Hepatocyte (in vitro differentiated cells): ENCODE data around the gene UPF1. TPM values are rescaled to one million over a fixed set of nuclear protein-coding genes. Genes with fewer than 3 reads are reported as not detected.
A peak's percentile ranks its signal among the peaks of the same experiment; 100 is the strongest.

Source experiments
- DNase-seq: peaks from one replicate; pipeline ENCODE4 v3.0.0-alpha.2; 2016; ENCODE audit warnings: low spot score
- H2AFZ ChIP-seq: fragments of 200-600 bp; sonication (generic); 2 replicates; pipeline ENCODE4 v1.6.0; 2016; ENCODE audit warnings: antibody characterized with exemption, mild to moderate bottlenecking
- H3K27ac ChIP-seq: fragments of 200-600 bp; sonication (generic); 2 replicates; pipeline ENCODE4 v1.5.1; 2016; ENCODE audit warnings: mild to moderate bottlenecking
- H3K27me3 ChIP-seq: fragments of 200-600 bp; sonication (generic); 2 replicates; pipeline ENCODE4 v1.6.1; 2016
- H3K36me3 ChIP-seq: fragments of 200-600 bp; sonication (generic); replicated peaks from 2 replicates; pipeline ENCODE4 v1.5.1; 2016; ENCODE audit warnings: low read depth; ENCODE audit not compliant: insufficient read depth
- H3K4me1 ChIP-seq: fragments of 200-600 bp; sonication (generic); 2 replicates; pipeline ENCODE4 v1.5.1; 2016; ENCODE audit warnings: mild to moderate bottlenecking, moderate library complexity; ENCODE audit not compliant: insufficient read depth
- H3K4me2 ChIP-seq: fragments of 200-600 bp; sonication (generic); 2 replicates; pipeline ENCODE4 v1.6.0; 2016
- H3K4me3 ChIP-seq: fragments of 200-600 bp; sonication (generic); 2 replicates; pipeline ENCODE4 v1.5.1; 2016; ENCODE audit warnings: mild to moderate bottlenecking
- H3K79me2 ChIP-seq: fragments of 200-600 bp; sonication (generic); 2 replicates; pipeline ENCODE4 v1.6.0; 2017; ENCODE audit warnings: mild to moderate bottlenecking
- H3K9me2 ChIP-seq: fragments of 200-600 bp; sonication (generic); replicated peaks from 2 replicates; pipeline ENCODE4 v1.6.0; 2017; ENCODE audit warnings: mild to moderate bottlenecking; ENCODE audit not compliant: insufficient read depth
- H3K9me3 ChIP-seq: fragments of 200-600 bp; sonication (generic); 2 replicates; pipeline ENCODE4 v1.5.1; 2016; ENCODE audit warnings: low read depth, mild to moderate bottlenecking
- H4K20me1 ChIP-seq: fragments of 200-600 bp; sonication (generic); 2 replicates; pipeline ENCODE4 v1.6.0; 2016; ENCODE audit warnings: mild to moderate bottlenecking; ENCODE audit not compliant: insufficient read depth, poor library complexity, severe bottlenecking
- CTCF ChIP-seq: fragments of 200-600 bp; sonication (generic); IDR thresholded peaks from 2 replicates; pipeline ENCODE4 v1.5.1; 2016; ENCODE audit warnings: antibody characterized with exemption, mild to moderate bottlenecking; ENCODE audit not compliant: poor library complexity
- EZH2 ChIP-seq: fragments of 200-600 bp; sonication (generic); IDR thresholded peaks from 2 replicates; pipeline ENCODE4 v1.6.1; 2016; ENCODE audit warnings: antibody characterized with exemption, mild to moderate bottlenecking, borderline replicate concordance
- EZH2phosphoT487 ChIP-seq: fragments of 200-600 bp; sonication (generic); IDR thresholded peaks from one replicate; pipeline ENCODE4 v1.6.1; 2018; ENCODE audit warnings: antibody characterized with exemption, mild to moderate bottlenecking, low read depth, moderate library complexity; ENCODE audit not compliant: unreplicated experiment, severe bottlenecking
- WGBS: methylation state at CpG from one replicate; pipeline ENCODE4 v1.1.6; 2016; ENCODE audit warnings: low lambda C conversion rate; ENCODE audit errors: missing lambda C conversion rate; 5-methylcytosine and 5-hydroxymethylcytosine counted together
- polyA plus RNA-seq: library from polyadenylated mRNA; unstranded; fragments of >200 nt; fragmentation: Nextera tagmentation; extraction: Ambion mirVana; gene quantifications from 2 replicates; pipeline ENCODE4 v1.2.1, GENCODE V29; 2016
- total RNA-seq: library from RNA; depleted of rRNA; stranded (reverse); fragments of >200 nt; gene quantifications from 2 replicates; pipeline ENCODE4 v1.2.3, GENCODE V29; 2014

Gene UPF1
- total and polyA plus RNA-seq, 2 experiments from 2014 or later = 27.0 to 47.2 TPM

- no peak overlapping the region for H3K4me2 ChIP-seq
- H3K27me3 ChIP-seq = peaks cover 39% of the 10 kb centered on the region
- DNase-seq = no peak
- H3K36me3 ChIP-seq = no peaks in the 10 kb centered on the region
- TF ChIP-seq EZH2phosphoT487 = no peak
- TF ChIP-seq CTCF = no peak
- no peak for TF ChIP-seq EZH2
- H3K9me2 ChIP-seq = no peaks in the 10 kb centered on the region
- H2AFZ ChIP-seq = no peak overlapping the region
- no peaks in the 10 kb centered on the region for H3K79me2 ChIP-seq
- H3K9me3 ChIP-seq = no peaks in the 10 kb centered on the region
- H3K4me3 ChIP-seq = no peak overlapping the region
- H3K27ac ChIP-seq = no peak overlapping the region
- peaks cover 21% of the 10 kb centered on the region for H3K4me1 ChIP-seq
- no peaks in the 10 kb centered on the region for H4K20me1 ChIP-seq
- 96% methylated on average over 6 of the region's 6 CpGs for WGBS
These were observed 37.1 kb upstream of the UPF1 start for GRCh38 chr19:18794692-18795091.

- WGBS = 41% methylated on average over 21 of the region's 21 CpGs
These were observed 36.2 kb upstream of the UPF1 start for GRCh38 chr19:18795540-18795939.

GRCh38 chr19:18796239-18796638 lies 35.5 kb upstream of the UPF1 start:
- H3K4me1 ChIP-seq = peaks cover 14% of the 10 kb centered on the region
- no peaks in the 10 kb centered on the region for H3K36me3 ChIP-seq
- H3K4me2 ChIP-seq = no peak overlapping the region
- TF ChIP-seq CTCF (no peak), EZH2phosphoT487 (no peak), EZH2 (no peak)
- H3K27ac ChIP-seq = no peak overlapping the region
- no peak for DNase-seq
- H3K27me3 ChIP-seq = peaks cover 25% of the 10 kb centered on the region
- no peak overlapping the region for H2AFZ ChIP-seq
- no peak overlapping the region for H3K4me3 ChIP-seq
- no peaks in the 10 kb centered on the region for H3K9me2 ChIP-seq
- H3K79me2 ChIP-seq = no peaks in the 10 kb centered on the region
- WGBS = 87% methylated on average over 2 of the region's 2 CpGs
- H3K9me3 ChIP-seq = no peaks in the 10 kb centered on the region
- no peaks in the 10 kb centered on the region for H4K20me1 ChIP-seq

More at GRCh38 chr19:18795540-18795939, 36.2 kb upstream of the UPF1 start:
- Histone ChIP-seq H3K9me3 (no peaks in the 10 kb centered on the region), H3K36me3 (no peaks in the 10 kb centered on the region), H3K27ac (no peak overlapping the region), H3K79me2 (no peaks in the 10 kb centered on the region), H3K9me2 (no peaks in the 10 kb centered on the region), H4K20me1 (no peaks in the 10 kb centered on the region), H3K4me2 (peak overlapping the region; percentile 36), H2AFZ (no peak overlapping the region), H3K27me3 (peaks cover 31% of the 10 kb centered on the region), H3K4me1 (peaks cover 15% of the 10 kb centered on the region), H3K4me3 (no peak overlapping the region)
- peak; percentile 67 for DNase-seq
- TF ChIP-seq EZH2phosphoT487 = no peak
- no peak for TF ChIP-seq EZH2
- no peak for TF ChIP-seq CTCF
